ENCODE results near the gene PWWP2B. TPM values are rescaled to one million over a fixed set of nuclear protein-coding genes. Genes with fewer than 3 reads are reported as not detected.

The PWWP2B gene
- total and polyA plus RNA-seq, 2 of the 8 experiments (the other 6 are each of a cell fraction or from before 2014, with no cell fraction given): 5.3 to 10.8 TPM

DNA sequence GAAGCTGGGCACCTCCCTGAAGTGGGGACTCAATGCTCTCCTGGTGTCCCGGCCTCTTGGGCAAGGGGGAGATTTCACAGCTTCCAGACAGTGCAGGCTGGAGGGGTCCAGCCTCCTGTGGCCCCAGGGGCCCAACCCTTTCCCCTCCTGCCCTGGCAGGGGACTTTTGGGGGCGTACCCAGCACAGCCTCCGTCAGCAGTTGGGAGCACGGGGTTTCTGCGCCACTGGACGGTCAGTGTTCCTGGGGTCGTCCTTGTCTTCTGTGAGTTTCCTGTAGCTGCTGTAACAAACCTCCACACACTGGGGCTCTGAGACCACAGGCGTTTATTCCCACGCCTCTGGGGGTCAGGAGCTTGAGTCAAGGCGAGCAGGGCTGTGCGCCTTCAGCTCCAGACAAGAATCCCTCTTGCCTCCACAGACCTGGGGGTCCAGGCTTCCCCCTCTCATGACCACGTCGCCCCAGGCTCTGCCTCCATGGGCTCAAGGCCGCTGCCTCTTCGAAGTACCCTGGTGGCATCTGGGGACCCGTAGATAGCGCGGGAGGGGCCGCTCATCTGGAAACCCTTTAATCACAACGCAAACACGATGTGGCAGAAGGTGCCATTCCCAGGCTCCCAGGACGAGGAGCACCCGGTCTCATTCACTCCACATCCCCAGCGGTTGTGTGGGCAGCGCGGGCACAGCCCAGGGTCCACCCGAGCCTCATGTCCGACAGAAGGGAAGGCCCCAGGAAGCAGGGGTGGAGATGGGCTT, 14.0 kb downstream of the PWWP2B start:
- H3K23ac ChIP-seq (ENCODE audit: insufficient read length): no peak overlapping the region
- H3K4ac ChIP-seq (replicated peaks; ENCODE audit: insufficient read length, low read depth, low read length): no peak overlapping the region
- peak overlapping the region; percentile 60 for H4K8ac ChIP-seq (ENCODE audit: extremely low read depth, insufficient read depth, low read length)
- peak overlapping the region; percentile 75; the same call in 1 of the 2 replicates for H2BK12ac ChIP-seq (ENCODE audit: low read depth, low read length)
- H3K14ac ChIP-seq (ENCODE audit: insufficient read length): no peak overlapping the region
- H3K79me2 ChIP-seq (ENCODE audit: control insufficient read depth in 1 of 2, insufficient read depth in 2 of 2, low read length in 2 of 2): peaks cover 0 to 4% of the 10 kb centered on the region in 2 experiments; a peak in 1 of 4 replicates
- H3K4me2 ChIP-seq (ENCODE audit: insufficient read depth in 1 of 2, low read depth in 2 of 2, low read length in 2 of 2): no peak overlapping the region
- H3K27me3 ChIP-seq (replicated peaks in 1 of 4; ENCODE audit: control insufficient read depth in 3 of 4, extremely low read depth in 1 of 4, insufficient read depth in 3 of 4, low read length in 3 of 4): 0 out of 7 replicates have a peak, but pooled peaks cover 0 to 2% (median 0%) of the 10 kb centered on the region in 4 experiments
- ChIA-PET POLR2A (ENCODE audit: partially characterized antibody) (interaction anchor here (1.1 to 5.6 kb wide), 7 partner anchors 9 to 55 kb away, joined by 3 to 71 read pairs (median 5); no protein-coding TSS in a partner anchor), CTCF (ENCODE audit: partially characterized antibody) (interaction anchor here (0.6 to 3.2 kb wide), 13 partner anchors 8 to 70 kb away, joined by 3 to 11 read pairs (median 4); no protein-coding TSS in a partner anchor)
- FAIRE-seq (no peak), DNase-seq (ENCODE audit: low read depth in 1 of 2, low spot score in 2 of 2) (no peak)
- peak overlapping the region; percentile 26 for H2BK120ac ChIP-seq (replicated peaks; ENCODE audit: low read depth, low read length)
- H2AK5ac ChIP-seq (ENCODE audit: low read depth, low read length): no peak overlapping the region
- peak overlapping the region; percentile 97 for H2BK5ac ChIP-seq (ENCODE audit: low read depth, low read length)
- peak overlapping the region; percentile 72; the same call in 1 of the 2 replicates for H2BK15ac ChIP-seq (ENCODE audit: low read length)
- H3K56ac ChIP-seq (replicated peaks; ENCODE audit: insufficient read length, low read depth, low read length): no peak overlapping the region
- no peak overlapping the region for H4K5ac ChIP-seq (ENCODE audit: insufficient read length, low read depth, low read length)
- H4K91ac ChIP-seq (replicated peaks; ENCODE audit: insufficient read length, low read length): peak overlapping the region; percentile 83
- 87% methylated on average over 27 of the region's 28 CpGs; no CpG with 5 or more reads in 1 of the 2 experiments for WGBS, 2 experiments (ENCODE audit: extremely low coverage in 1 of 2, insufficient coverage in 1 of 2, insufficient read length in 1 of 2, insufficient replicate concordance in 2 of 2, low coverage in 1 of 2, low lambda C conversion rate in 2 of 2, missing lambda C conversion rate in 1 of 2)
- H3K18ac ChIP-seq (ENCODE audit: extremely low read depth, low read length): peak overlapping the region; percentile 6
- H2BK20ac ChIP-seq (ENCODE audit: low read length): peak overlapping the region; percentile 80; the same call in 1 of the 2 replicates
- no peak overlapping the region for H3K9ac ChIP-seq (replicated peaks in 1 of 4; ENCODE audit: extremely low read depth in 1 of 4, low read depth in 3 of 4, low read length in 3 of 4)
- peaks cover 7% of the 10 kb centered on the region; the same call in 1 of the 2 replicates for H3K23me2 ChIP-seq (ENCODE audit: low read depth, low read length)
- H3K9me3 ChIP-seq (ENCODE audit: insufficient read depth in 2 of 2, low read depth in 1 of 2, low read length in 1 of 2): no peaks in the 10 kb centered on the region
- peaks cover 0 to 6% of the 10 kb centered on the region in 2 experiments for H4K20me1 ChIP-seq (replicated peaks in 1 of 2; ENCODE audit: control insufficient read depth in 1 of 2, insufficient read depth in 2 of 2, low read length in 2 of 2)
- no peak overlapping the region for H3K4me3 ChIP-seq (ENCODE audit: extremely low read depth in 1 of 4, insufficient read depth in 2 of 4, low read depth in 3 of 4, low read length in 4 of 4)
- H3K36me3 ChIP-seq (ENCODE audit: control insufficient read depth in 2 of 4, insufficient read depth in 4 of 4, low read length in 3 of 4): peaks cover 0 to 4% (median 0%) of the 10 kb centered on the region in 4 experiments; a peak in 1 of 8 replicates
- peaks cover 3 to 51% (median 40%) of the 10 kb centered on the region in 4 experiments for H3K4me1 ChIP-seq (replicated peaks in 1 of 4; ENCODE audit: control insufficient read depth in 3 of 4, insufficient read depth in 4 of 4, low read length in 3 of 4)
- H3K27ac ChIP-seq (ENCODE audit: low read depth, low read length): no peak overlapping the region
- H3K79me1 ChIP-seq (ENCODE audit: low read depth, low read length): peaks cover 6% of the 10 kb centered on the region
- no peak overlapping the region for H2AFZ ChIP-seq (ENCODE audit: low read length)
- TF ChIP-seq ASH2L (IDR thresholded peaks at IDR 0.05; ENCODE audit: low read length) (no peak), MAFK (IDR thresholded peaks at IDR 0.05; ENCODE audit: low read depth, low read length) (no peak), JUN (IDR thresholded peaks at IDR 0.05; ENCODE audit: low read depth, low read length) (no peak), BACH1 (IDR thresholded peaks at IDR 0.05; ENCODE audit: low read length) (no peak), SP4 (IDR thresholded peaks at IDR 0.05; ENCODE audit: low read length) (no peak), KDM4A (IDR thresholded peaks at IDR 0.05; ENCODE audit: low read depth, low read length, severe bottlenecking) (no peak), TEAD4 (IDR thresholded peaks at IDR 0.05; ENCODE audit: low read depth, low read length) (no peak)
- TF ChIP-seq, protein P1, sequence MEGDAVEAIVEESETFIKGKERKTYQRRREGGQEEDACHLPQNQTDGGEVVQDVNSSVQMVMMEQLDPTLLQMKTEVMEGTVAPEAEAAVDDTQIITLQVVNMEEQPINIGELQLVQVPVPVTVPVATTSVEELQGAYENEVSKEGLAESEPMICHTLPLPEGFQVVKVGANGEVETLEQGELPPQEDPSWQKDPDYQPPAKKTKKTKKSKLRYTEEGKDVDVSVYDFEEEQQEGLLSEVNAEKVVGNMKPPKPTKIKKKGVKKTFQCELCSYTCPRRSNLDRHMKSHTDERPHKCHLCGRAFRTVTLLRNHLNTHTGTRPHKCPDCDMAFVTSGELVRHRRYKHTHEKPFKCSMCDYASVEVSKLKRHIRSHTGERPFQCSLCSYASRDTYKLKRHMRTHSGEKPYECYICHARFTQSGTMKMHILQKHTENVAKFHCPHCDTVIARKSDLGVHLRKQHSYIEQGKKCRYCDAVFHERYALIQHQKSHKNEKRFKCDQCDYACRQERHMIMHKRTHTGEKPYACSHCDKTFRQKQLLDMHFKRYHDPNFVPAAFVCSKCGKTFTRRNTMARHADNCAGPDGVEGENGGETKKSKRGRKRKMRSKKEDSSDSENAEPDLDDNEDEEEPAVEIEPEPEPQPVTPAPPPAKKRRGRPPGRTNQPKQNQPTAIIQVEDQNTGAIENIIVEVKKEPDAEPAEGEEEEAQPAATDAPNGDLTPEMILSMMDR (IDR thresholded peaks at IDR 0.05; ENCODE audit: control extremely low read depth in 1 of 3, insufficient read depth in 1 of 3, low read depth in 1 of 3, low read length in 3 of 3): no peak
- TF ChIP-seq, protein P2, sequence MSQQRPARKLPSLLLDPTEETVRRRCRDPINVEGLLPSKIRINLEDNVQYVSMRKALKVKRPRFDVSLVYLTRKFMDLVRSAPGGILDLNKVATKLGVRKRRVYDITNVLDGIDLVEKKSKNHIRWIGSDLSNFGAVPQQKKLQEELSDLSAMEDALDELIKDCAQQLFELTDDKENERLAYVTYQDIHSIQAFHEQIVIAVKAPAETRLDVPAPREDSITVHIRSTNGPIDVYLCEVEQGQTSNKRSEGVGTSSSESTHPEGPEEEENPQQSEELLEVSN (IDR thresholded peaks at IDR 0.05): no peak

Data from H1 (cell line).